Testis (tissue), 3 donors: ENCODE results near the gene TMEM109. TPM values are rescaled to one million over a fixed set of nuclear protein-coding genes. Genes with fewer than 3 reads are reported as not detected.

ENCODE experiments used
- DNase-seq: peaks from one replicate; pipeline ENCODE4 v3.0.0-alpha.2; 2019
- H3K27ac ChIP-seq, 2 donors: fragments of 200-600 bp; sonication (generic); one replicate each; pipeline ENCODE4 v1.5.1; 2019
- H3K27me3 ChIP-seq: fragments of 200-600 bp; sonication (generic); one replicate; pipeline ENCODE4 v1.5.1; 2019
- H3K36me3 ChIP-seq: fragments of 200-600 bp; sonication (generic); one replicate; pipeline ENCODE4 v1.5.1; 2017; ENCODE audit warnings: low read depth; ENCODE audit errors: missing control alignments
- H3K4me1 ChIP-seq: fragments of 200-600 bp; sonication (generic); one replicate; pipeline ENCODE4 v1.5.1; 2019
- H3K4me3 ChIP-seq, 2 donors: fragments of 200-600 bp; sonication (generic); one replicate each; pipeline ENCODE4 v1.5.1; 2017 to 2019
- H3K9me3 ChIP-seq: fragments of 200-600 bp; sonication (generic); one replicate; pipeline ENCODE4 v1.5.1; 2017
- CTCF ChIP-seq, 3 experiments: fragments of 450-650 bp in 2 of 3; fragments of 200-600 bp in 1 of 3; sonication (generic) in 1 of 3; IDR thresholded peaks; one replicate each; pipeline ENCODE4 v1.5.1; 2016 to 2019; ENCODE audit warnings: antibody characterized with exemption in 3 of 3, mild to moderate bottlenecking in 2 of 3, moderate library complexity in 1 of 3
- POLR2A ChIP-seq: fragments of 450-650 bp; IDR thresholded peaks from one replicate; pipeline ENCODE4 v1.6.1; 2017; ENCODE audit warnings: antibody characterized with exemption, mild to moderate bottlenecking, moderate library complexity
- WGBS, 2 donors: methylation state at CpG; one replicate each; pipeline ENCODE4 v1.1.5; 2018; 5-methylcytosine and 5-hydroxymethylcytosine counted together
- intact Hi-C: fragments of 100-400 bp; cut with DNase I; formaldehyde crosslinking; loops from one replicate; pipeline ENCODE4 v1.15.1; 2023; ENCODE audit warnings: low total_unique reads
- polyA plus RNA-seq: library from polyadenylated mRNA; stranded (reverse); fragments of 350-450 nt; fragmentation: Illumina TruSeq; extraction: RNeasy Lipid Tissue Mini Kit (QIAGEN cat#74804); gene quantifications from one replicate; pipeline ENCODE4 v1.2.3, GENCODE V29; 2014; ENCODE audit warnings: low read depth, low replicate concordance; ENCODE audit not compliant: insufficient read depth
- total RNA-seq, 2 donors: library from RNA; depleted of rRNA; stranded (reverse); fragments of >200 nt; gene quantifications; one replicate each; pipeline ENCODE4 v1.2.3, GENCODE V29; 2016

Gene TMEM109
- total and polyA plus RNA-seq, 3 donors from 2014 or later: 28.1 to 59.1 (median 46.7) TPM

- H3K4me1 ChIP-seq: peaks cover 29% of the 10 kb centered on the region
- no peaks in the 10 kb centered on the region for H3K36me3 ChIP-seq
- WGBS, 2 donors: 0 to 1% methylated on average over 26 to 31 of the region's 31 CpGs
- DNase-seq: peak; percentile 32
- no peak for TF ChIP-seq CTCF (IDR thresholded peaks at IDR 0.05)
- no peak for TF ChIP-seq POLR2A
- H3K27me3 ChIP-seq: no peaks in the 10 kb centered on the region
- intact Hi-C loops: no loop called here
- no peaks in the 10 kb centered on the region for H3K9me3 ChIP-seq
- H3K4me3 ChIP-seq: peak overlapping the region; percentile 77 to 89
- peak overlapping the region; percentile 95 to 96 for H3K27ac ChIP-seq
These were observed 782 bp downstream of the TMEM109 start for GRCh38 chr11:60914633-60915247.

DNA sequence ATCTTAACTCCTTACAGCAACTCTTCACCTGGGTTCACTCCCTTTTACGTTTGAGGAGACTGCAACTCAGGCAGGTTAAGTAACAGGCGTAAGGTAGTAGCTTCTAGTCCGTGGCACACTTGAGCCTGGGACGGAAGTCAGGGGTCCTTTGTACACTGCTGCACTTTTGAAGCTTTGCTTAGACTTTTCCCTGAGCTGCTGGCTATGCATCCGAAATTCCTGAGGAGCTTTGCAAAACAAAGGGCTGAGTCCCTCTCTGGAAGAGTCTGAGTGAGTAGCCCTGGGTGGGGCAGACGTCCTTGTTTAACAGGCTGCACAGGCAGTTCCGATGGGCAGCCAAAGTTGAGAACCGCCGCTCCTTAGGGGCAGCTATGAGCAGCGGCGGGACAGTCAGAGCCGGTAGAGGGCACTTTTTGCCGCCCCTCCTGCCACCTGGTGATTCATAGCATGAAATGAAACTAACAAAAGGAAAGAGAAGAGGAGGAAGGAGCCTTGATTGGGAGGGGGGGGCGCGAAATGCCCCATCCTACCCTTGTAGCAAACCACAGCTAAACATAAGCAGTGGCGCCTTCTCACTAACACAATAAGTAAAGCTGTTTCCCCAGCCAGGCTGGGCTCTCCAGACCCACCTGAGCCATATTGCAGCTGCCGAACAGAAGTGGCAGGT, 1.4 kb downstream of the TMEM109 start:
- no peaks in the 10 kb centered on the region for H3K9me3 ChIP-seq
- 5 to 13% methylated on average over 6 to 17 of the region's 17 CpGs for WGBS, 2 donors
- H3K4me1 ChIP-seq: peaks cover 29% of the 10 kb centered on the region
- TF ChIP-seq POLR2A: no peak
- TF ChIP-seq CTCF (IDR thresholded peaks at IDR 0.05): no peak
- peak overlapping the region; percentile 77 to 89 for H3K4me3 ChIP-seq
- H3K27me3 ChIP-seq: no peaks in the 10 kb centered on the region
- no peaks in the 10 kb centered on the region for H3K36me3 ChIP-seq
- intact Hi-C loops: no loop called here
- DNase-seq: peak; percentile 76
- H3K27ac ChIP-seq: peak overlapping the region in 1 of 2 donors; percentile 11

DNA sequence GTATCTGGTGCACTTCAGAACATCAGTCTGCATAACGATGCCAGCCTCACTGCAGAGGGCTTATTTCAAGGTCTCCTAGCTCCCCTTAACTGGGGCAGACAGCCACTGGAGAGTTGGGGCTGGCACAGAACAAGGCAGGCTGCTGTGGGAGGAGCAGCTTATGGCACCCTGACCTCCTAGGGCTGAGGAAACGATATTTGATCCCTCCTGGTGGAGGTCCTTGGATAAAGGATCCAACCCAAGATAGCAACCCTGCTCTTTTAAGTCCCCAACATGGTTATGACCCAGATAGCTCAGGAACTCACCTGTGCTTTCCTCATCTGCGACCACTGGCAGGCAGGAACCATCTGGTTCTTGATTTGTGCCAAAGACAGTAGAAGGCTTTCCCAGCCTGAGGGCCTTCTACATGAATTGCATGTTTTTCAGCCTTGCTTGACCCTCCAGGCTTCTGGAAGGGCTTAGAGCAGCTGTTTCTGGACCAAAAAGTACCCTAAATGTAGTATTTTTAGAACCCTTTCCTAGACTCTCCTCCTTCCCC, 2.8 kb downstream of the TMEM109 start:
- H3K4me1 ChIP-seq: peaks cover 29% of the 10 kb centered on the region
- H3K27ac ChIP-seq: no peak overlapping the region
- H3K36me3 ChIP-seq: no peaks in the 10 kb centered on the region
- no peaks in the 10 kb centered on the region for H3K27me3 ChIP-seq
- TF ChIP-seq CTCF (IDR thresholded peaks at IDR 0.05) (no peak), POLR2A (no peak)
- intact Hi-C loops: no loop called here
- DNase-seq: no peak
- H3K4me3 ChIP-seq: no peak overlapping the region
- WGBS, 2 donors: 56 to 68% methylated on average over 3 of the region's 3 CpGs
- no peaks in the 10 kb centered on the region for H3K9me3 ChIP-seq

DNA sequence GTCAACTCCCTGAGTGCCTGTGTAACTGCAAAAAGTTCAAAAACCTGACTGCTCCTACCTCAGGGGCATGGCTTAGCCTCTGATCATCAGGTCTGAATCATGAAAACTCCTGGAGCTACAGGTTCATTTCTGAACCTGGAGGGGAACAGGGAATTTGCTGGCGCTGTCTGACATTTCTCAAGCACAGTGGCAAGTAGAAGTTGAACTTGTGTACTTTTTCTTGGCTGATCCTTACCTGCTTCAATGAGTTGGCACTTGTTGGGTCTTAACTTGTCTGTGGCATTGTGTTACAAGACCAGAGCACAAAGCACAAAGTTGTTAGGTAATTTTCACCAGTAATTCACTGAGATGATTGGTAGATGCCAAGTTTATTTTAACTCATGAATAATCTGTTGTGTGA, 3.3 kb downstream of the TMEM109 start:
- no peak for DNase-seq
- intact Hi-C loops: no loop called here
- 91 to 100% methylated on average over 1 of the region's 1 CpG for WGBS, 2 donors
- peaks cover 29% of the 10 kb centered on the region for H3K4me1 ChIP-seq
- no peaks in the 10 kb centered on the region for H3K36me3 ChIP-seq
- no peak overlapping the region for H3K27ac ChIP-seq
- no peaks in the 10 kb centered on the region for H3K9me3 ChIP-seq
- H3K27me3 ChIP-seq: no peaks in the 10 kb centered on the region
- H3K4me3 ChIP-seq: no peak overlapping the region
- no peak for TF ChIP-seq CTCF (IDR thresholded peaks at IDR 0.05)
- TF ChIP-seq POLR2A: no peak
